K562 (cell line): ENCODE data around the gene BRF1. TPM values are rescaled to one million over a fixed set of nuclear protein-coding genes. Genes with fewer than 3 reads are reported as not detected.

Experiments used
- ATF7 ChIP-seq: fragments of 450-650 bp; IDR thresholded peaks from 2 replicates; pipeline ENCODE4 v1.7.1; 2014; ENCODE audit warnings: mild to moderate bottlenecking, moderate library complexity
- BCL6 ChIP-seq: fragments of 250-450 bp; sonication (Bioruptor Pico); IDR thresholded peaks from 2 replicates; pipeline ENCODE4 v1.4.0; 2020
- CXXC5 ChIP-seq: fragments of 250-450 bp; sonication (Bioruptor Pico); IDR thresholded peaks from 2 replicates; pipeline ENCODE4 v1.8.0; 2022; ENCODE audit warnings: inconsistent platforms, mild to moderate bottlenecking, moderate library complexity
- EP400 ChIP-seq: fragments of 450-650 bp; IDR thresholded peaks from 2 replicates; pipeline ENCODE4 v1.6.1; 2017; ENCODE audit warnings: antibody characterized with exemption, mild to moderate bottlenecking, moderate library complexity
- HMG20B ChIP-seq: fragments of 250-450 bp; sonication (Bioruptor Pico); IDR thresholded peaks from 2 replicates; pipeline ENCODE4 v1.5.0; 2021; ENCODE audit warnings: mild to moderate bottlenecking
- HNRNPLL ChIP-seq: fragments of 200-400 bp; formaldehyde crosslinking; IDR thresholded peaks from 2 replicates; pipeline ENCODE4 v1.6.1; 2017; ENCODE audit warnings: low read length, low read depth, mild to moderate bottlenecking; ENCODE audit not compliant: poor library complexity, severe bottlenecking
- HNRNPUL1 ChIP-seq: fragments of 200-400 bp; formaldehyde crosslinking; IDR thresholded peaks from 2 replicates; pipeline ENCODE4 v1.6.1; 2017; ENCODE audit warnings: low read length
- ID3 ChIP-seq, 2 experiments: fragments of 250-450 bp in 1 of 2; fragments of 450-650 bp in 1 of 2; sonication (Bioruptor Pico) in 1 of 2; IDR thresholded peaks; 2 replicates each; pipeline versions ENCODE4 v1.6.1 to v1.8.0; 2016 to 2021; ENCODE audit warnings: mild to moderate bottlenecking in 2 of 2, moderate library complexity in 2 of 2, missing compliant biosample characterization in 1 of 2, missing genetic modification characterization in 1 of 2
- KDM1A ChIP-seq, 2 experiments: fragments of 450-650 bp; IDR thresholded peaks; 2 replicates each; pipeline ENCODE4 v1.6.1; 2016; ENCODE audit warnings: mild to moderate bottlenecking in 2 of 2
- LARP7 ChIP-seq: fragments of 450-650 bp; IDR thresholded peaks from 2 replicates; pipeline ENCODE4 v1.6.1; 2016
- MAZ ChIP-seq, 2 experiments: fragments of 450-650 bp in 1 of 2; sonication (generic) in 1 of 2; formaldehyde crosslinking; IDR thresholded peaks in 1 of 2; conservative IDR thresholded peaks in 1 of 2; 2 replicates each; pipeline versions ENCODE4 v1.4.0 to v1.5.0; 2020; ENCODE audit warnings: mild to moderate bottlenecking in 1 of 2, missing genetic modification reagents in 1 of 2
- MBD2 ChIP-seq: sonication (generic); IDR thresholded peaks from 2 replicates; pipeline ENCODE4 v1.6.1; 2016; ENCODE audit warnings: low read depth, borderline replicate concordance
- MITF ChIP-seq: IDR thresholded peaks from 2 replicates; pipeline ENCODE4 v1.6.1; 2014; ENCODE audit warnings: antibody characterized with exemption
- MTA1 ChIP-seq: fragments of 450-650 bp; IDR thresholded peaks from 2 replicates; pipeline ENCODE4 v1.6.1; 2017; ENCODE audit warnings: borderline replicate concordance
- NRF1 ChIP-seq, 2 experiments: fragments of 450-650 bp; IDR thresholded peaks in 1 of 2; conservative IDR thresholded peaks in 1 of 2; 2 replicates each; pipeline ENCODE4 v1.6.1; 2014; ENCODE audit warnings: mild to moderate bottlenecking in 2 of 2
- SMARCC2 ChIP-seq: fragments of 450-650 bp; IDR thresholded peaks from 2 replicates; pipeline ENCODE4 v1.6.1; 2017; ENCODE audit warnings: antibody characterized with exemption, moderate library complexity, mild to moderate bottlenecking, low read depth
- XRCC4 ChIP-seq: IDR thresholded peaks from one replicate; pipeline ENCODE4 v1.6.1; 2011; ENCODE audit not compliant: insufficient read depth, insufficient read length; ENCODE audit errors: extremely low read depth
- ZBTB2 ChIP-seq: fragments of 450-650 bp; IDR thresholded peaks from 2 replicates; pipeline ENCODE4 v1.6.1; 2016; ENCODE audit warnings: antibody characterized with exemption
- ZBTB5 ChIP-seq: fragments of 450-650 bp; IDR thresholded peaks from 2 replicates; pipeline ENCODE4 v1.6.1; 2017; ENCODE audit warnings: antibody characterized with exemption
- ZBTB8A ChIP-seq: fragments of 450-650 bp; IDR thresholded peaks from 2 replicates; pipeline ENCODE4 v1.6.1; 2018; ENCODE audit warnings: mild to moderate bottlenecking, moderate library complexity; ENCODE audit not compliant: partially characterized antibody
- ZNF76 ChIP-seq: fragments of 250-450 bp; sonication (Bioruptor Pico); IDR thresholded peaks from 2 replicates; pipeline ENCODE4 v1.4.0; 2020; ENCODE audit warnings: mild to moderate bottlenecking, moderate library complexity, borderline replicate concordance
- ZNF766 ChIP-seq: fragments of 200-800 bp; sonication (Bioruptor generic); conservative IDR thresholded peaks from 2 replicates; pipeline ENCODE4 v1.6.1; 2016; ENCODE audit warnings: missing genetic modification characterization, missing compliant biosample characterization
- polyA plus RNA-seq, 8 experiments: library from polyadenylated mRNA; depleted of rRNA in 4 of 8; stranded (reverse) in 5 of 8; unstranded in 3 of 8; fragments of >200 nt; fragmentation: Nextera tagmentation in 2 of 8; fragmentation: Illumina TruSeq in 1 of 8; extraction: Ambion mirVana in 2 of 8; extraction: Trizol in 1 of 8; gene quantifications; 2 replicates each; pipeline versions ENCODE4 v1.2.1 to v1.2.3, GENCODE V29; 2011 to 2014; ENCODE audit warnings: inconsistent platforms in 1 of 8, missing spikeins in 1 of 8
- total RNA-seq, 7 experiments: library from RNA; depleted of rRNA in 6 of 7; stranded (reverse); fragments of >200 nt in 6 of 7; fragmentation: Illumina TruSeq in 2 of 7; extraction: Trizol in 2 of 7; gene quantifications; 2 replicates each; pipeline versions ENCODE4 v1.2.1 to v1.2.3, GENCODE V29; 2011 to 2021; ENCODE audit warnings: low replicate concordance in 1 of 7

BRF1 gene
- total and polyA plus RNA-seq, 9 of the 15 experiments (the other 6 are each of a cell fraction or from before 2014, with no cell fraction given) = 0.14 to 24.6 (median 8.2) TPM

GRCh38 chr14:105301103-105301914 lies 508 bp upstream of the BRF1 start (continued):
- TF ChIP-seq HNRNPUL1 (no peak), NRF1 (conservative IDR thresholded peaks at IDR 0.05 in 1 of 2, IDR thresholded peaks at IDR 0.05 in 1 of 2) (peak; percentile 82 to 83), CXXC5 (peak; percentile 72), KDM1A (IDR thresholded peaks at IDR 0.05) (no peak), ZBTB8A (no peak), LARP7 (no peak), SMARCC2 (no peak), ZNF766 (CRISPR knock-in tag) (no peak), ZBTB2 (peak; percentile 39; the same call in 1 of the 2 replicates), MBD2 (peak; percentile 21; the same call in 1 of the 2 replicates), MITF (no peak), HMG20B (CRISPR knock-in tag) (no peak), HNRNPLL (peak; percentile 50), ZBTB5 (no peak), BCL6 (CRISPR knock-in tag) (no peak), MTA1 (peak; percentile 26; the same call in 1 of the 2 replicates), ATF7 (peak; percentile 35; the same call in 1 of the 2 replicates), ID3 (CRISPR knock-in tag; IDR thresholded peaks at IDR 0.05) (no peak), ID3 (tag; IDR thresholded peaks at IDR 0.05) (peak; percentile 36; the same call in 1 of the 2 replicates), ZNF76 (CRISPR knock-in tag) (no peak), EP400 (peak; percentile 60; the same call in 1 of the 2 replicates), MAZ (CRISPR knock-in tag; conservative IDR thresholded peaks at IDR 0.05 in 1 of 2, IDR thresholded peaks at IDR 0.05 in 1 of 2) (peak in 1 of 2 experiments; percentile 77; a peak in 3 of 4 replicates), XRCC4 (no peak)
